ENCODE data around the gene FBXO3.
A peak's percentile ranks its signal among the peaks of the same experiment; 100 is the strongest.

FBXO3 gene

DNA sequence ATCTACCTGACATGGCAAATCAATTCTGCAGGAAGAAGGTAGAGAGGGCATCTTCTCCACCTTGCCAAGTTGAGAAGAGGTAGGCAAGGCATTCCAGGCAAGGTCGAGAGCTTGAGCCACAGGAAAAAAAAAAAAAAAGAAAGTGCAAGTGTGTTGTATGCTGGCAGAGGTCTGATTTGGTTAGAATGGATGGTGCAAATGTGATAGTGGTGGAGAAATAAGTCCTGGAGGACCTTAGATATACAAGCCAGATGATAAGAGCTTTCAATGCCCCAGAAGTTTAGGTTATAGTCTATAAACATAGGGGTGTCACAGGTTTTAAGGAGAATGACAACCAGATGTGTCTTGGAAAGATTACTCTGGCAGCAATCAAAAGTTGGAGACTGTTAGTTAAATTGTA is 1.4 kb downstream of the FBXO3 start:
- TF ChIP-seq EZH2phosphoT487 (IDR thresholded peaks at IDR 0.05; ENCODE audit: borderline replicate concordance, low read length) (no peak), CTCF (IDR thresholded peaks at IDR 0.05; ENCODE audit: low read depth, low read length, poor library complexity, severe bottlenecking) (no peak)
- peaks cover 29% of the 10 kb centered on the region for H3K79me2 ChIP-seq (ENCODE audit: control insufficient read depth, low read length)
- H3K4me3 ChIP-seq (ENCODE audit: low read length), result peak overlapping the region; percentile 95
- H3K4me1 ChIP-seq (ENCODE audit: control insufficient read depth, low read length), result peaks cover 34% of the 10 kb centered on the region
- H3K27me3 ChIP-seq (ENCODE audit: control insufficient read depth, low read length), result peaks cover 22% of the 10 kb centered on the region
- H3K4me2 ChIP-seq (ENCODE audit: low read length), result peak overlapping the region; percentile 81
- no peak overlapping the region for H3K27ac ChIP-seq (ENCODE audit: low read depth, low read length)
- peaks cover 4% of the 10 kb centered on the region; the same call in 1 of the 2 replicates for H3F3A ChIP-seq (ENCODE audit: control insufficient read depth, insufficient read depth)
- H4K20me1 ChIP-seq (ENCODE audit: control insufficient read depth, insufficient read depth, low read depth, low read length), result 0 out of 2 replicates have a peak, but pooled peaks cover 3% of the 10 kb centered on the region
- no peaks in the 10 kb centered on the region for H3K9me2 ChIP-seq (replicated peaks; ENCODE audit: control insufficient read depth, low read length)
- no peaks in the 10 kb centered on the region for H3K9me3 ChIP-seq (ENCODE audit: control insufficient read depth, insufficient read depth, low read length)
- H3K36me3 ChIP-seq (ENCODE audit: control insufficient read depth, low read length), result peaks cover 12% of the 10 kb centered on the region

DNA sequence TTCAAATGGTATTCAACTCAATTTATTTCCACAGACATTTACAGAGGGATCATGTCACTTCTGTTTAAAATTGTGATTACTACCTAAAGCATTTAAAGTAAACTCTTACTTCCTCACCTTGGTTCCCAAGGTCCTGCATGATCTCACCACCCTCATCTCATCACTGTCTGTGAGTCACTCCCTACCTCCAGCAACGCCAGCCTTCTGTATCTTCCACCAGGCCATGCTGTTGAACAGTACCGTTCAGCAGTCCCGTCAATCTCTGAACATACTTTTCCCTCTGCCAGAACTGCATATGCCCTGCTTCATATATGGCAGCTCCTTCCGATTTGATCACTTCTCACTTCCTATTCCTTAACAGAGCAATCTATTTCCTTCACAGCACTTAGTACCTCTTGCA is 2.0 kb downstream of the FBXO3 start:
- peaks cover 29% of the 10 kb centered on the region for H3K79me2 ChIP-seq (ENCODE audit: control insufficient read depth, low read length)
- peaks cover 35% of the 10 kb centered on the region for H3K4me1 ChIP-seq (ENCODE audit: control insufficient read depth, low read length)
- H4K20me1 ChIP-seq (ENCODE audit: control insufficient read depth, insufficient read depth, low read depth, low read length), result 0 out of 2 replicates have a peak, but pooled peaks cover 3% of the 10 kb centered on the region
- TF ChIP-seq CTCF (IDR thresholded peaks at IDR 0.05; ENCODE audit: low read depth, low read length, poor library complexity, severe bottlenecking) (no peak), EZH2phosphoT487 (IDR thresholded peaks at IDR 0.05; ENCODE audit: borderline replicate concordance, low read length) (no peak)
- H3K9me2 ChIP-seq (replicated peaks; ENCODE audit: control insufficient read depth, low read length), result no peaks in the 10 kb centered on the region
- H3K9me3 ChIP-seq (ENCODE audit: control insufficient read depth, insufficient read depth, low read length), result no peaks in the 10 kb centered on the region
- H3K27me3 ChIP-seq (ENCODE audit: control insufficient read depth, low read length), result peaks cover 22% of the 10 kb centered on the region
- peaks cover 16% of the 10 kb centered on the region for H3K36me3 ChIP-seq (ENCODE audit: control insufficient read depth, low read length)
- H3K4me3 ChIP-seq (ENCODE audit: low read length), result no peak overlapping the region
- H3K4me2 ChIP-seq (ENCODE audit: low read length), result peak overlapping the region; percentile 81; the same call in 1 of the 2 replicates
- H3K27ac ChIP-seq (ENCODE audit: low read depth, low read length), result no peak overlapping the region
- peaks cover 4% of the 10 kb centered on the region; the same call in 1 of the 2 replicates for H3F3A ChIP-seq (ENCODE audit: control insufficient read depth, insufficient read depth)

GRCh38 chr11:33770236-33770635 is 4.1 kb downstream of the FBXO3 start:
- peaks cover 28% of the 10 kb centered on the region for H3K4me1 ChIP-seq (ENCODE audit: control insufficient read depth, low read length)
- no peaks in the 10 kb centered on the region for H3K9me2 ChIP-seq (replicated peaks; ENCODE audit: control insufficient read depth, low read length)
- no peaks in the 10 kb centered on the region for H3K9me3 ChIP-seq (ENCODE audit: control insufficient read depth, insufficient read depth, low read length)
- H3K79me2 ChIP-seq (ENCODE audit: control insufficient read depth, low read length), result peaks cover 29% of the 10 kb centered on the region
- H3K4me3 ChIP-seq (ENCODE audit: low read length), result no peak overlapping the region
- H4K20me1 ChIP-seq (ENCODE audit: control insufficient read depth, insufficient read depth, low read depth, low read length), result 0 out of 2 replicates have a peak, but pooled peaks cover 3% of the 10 kb centered on the region
- peaks cover 7% of the 10 kb centered on the region for H3K27me3 ChIP-seq (ENCODE audit: control insufficient read depth, low read length)
- H3K27ac ChIP-seq (ENCODE audit: low read depth, low read length), result no peak overlapping the region
- no peaks in the 10 kb centered on the region for H3F3A ChIP-seq (ENCODE audit: control insufficient read depth, insufficient read depth)
- TF ChIP-seq EZH2phosphoT487 (IDR thresholded peaks at IDR 0.05; ENCODE audit: borderline replicate concordance, low read length) (no peak), CTCF (IDR thresholded peaks at IDR 0.05; ENCODE audit: low read depth, low read length, poor library complexity, severe bottlenecking) (no peak)
- H3K4me2 ChIP-seq (ENCODE audit: low read length), result no peak overlapping the region
- H3K36me3 ChIP-seq (ENCODE audit: control insufficient read depth, low read length), result peaks cover 25% of the 10 kb centered on the region
